Suprapubic skin (tissue), 4 donors: ENCODE results near the gene SUCNR1. TPM values are rescaled to one million over a fixed set of nuclear protein-coding genes. Genes with fewer than 3 reads are reported as not detected.
A peak's percentile ranks its signal among the peaks of the same experiment; 100 is the strongest.
"Not testable (repeated sequence)": the region's sequence is repeated elsewhere in the genome, so short reads cannot be mapped to it uniquely, and the experiment has no call there.

ENCODE experiments used
- DNase-seq, 2 donors: peaks; one replicate each; pipeline ENCODE4 v3.0.0-alpha.2; 2019; ENCODE audit warnings: low spot score in 2 of 2
- H3K27ac ChIP-seq: fragments of 200-600 bp; sonication (generic); one replicate; pipeline ENCODE4 v1.5.1; 2019
- H3K27me3 ChIP-seq: fragments of 200-600 bp; sonication (generic); one replicate; pipeline ENCODE4 v1.5.1; 2019
- H3K36me3 ChIP-seq: fragments of 200-600 bp; sonication (generic); one replicate; pipeline ENCODE4 v1.5.1; 2019
- H3K4me1 ChIP-seq: fragments of 200-600 bp; sonication (generic); one replicate; pipeline ENCODE4 v1.5.1; 2019
- H3K4me3 ChIP-seq: fragments of 200-600 bp; sonication (generic); one replicate; pipeline ENCODE4 v1.5.1; 2019; ENCODE audit warnings: mild to moderate bottlenecking
- H3K9me3 ChIP-seq: fragments of 200-600 bp; sonication (generic); one replicate; pipeline ENCODE4 v1.5.1; 2019
- EP300 ChIP-seq: sonication (generic); formaldehyde crosslinking; IDR thresholded peaks from one replicate; pipeline ENCODE4 v1.6.1; 2017; ENCODE audit warnings: antibody characterized with exemption
- POLR2A ChIP-seq, 2 donors: fragments of 450-650 bp; IDR thresholded peaks; one replicate each; pipeline ENCODE4 v1.6.1; 2017; ENCODE audit warnings: antibody characterized with exemption in 2 of 2, mild to moderate bottlenecking in 2 of 2, moderate library complexity in 2 of 2
- POLR2AphosphoS5 ChIP-seq, 3 donors: sonication (generic); formaldehyde crosslinking; IDR thresholded peaks; one replicate each; pipeline ENCODE4 v1.6.1; 2017; ENCODE audit warnings: antibody characterized with exemption in 3 of 3
- WGBS: methylation state at CpG from one replicate; pipeline ENCODE4 v1.1.5; 2018; 5-methylcytosine and 5-hydroxymethylcytosine counted together
- total RNA-seq, 4 donors: library from RNA; depleted of rRNA; stranded (reverse); fragments of >200 nt; gene quantifications; one replicate each; pipeline ENCODE4 v1.1.0, GENCODE V29; 2016
- TF ChIP-seq, protein P1 (sequence below), 2 donors: fragments of 200-600 bp in 1 of 2; fragments of 450-650 bp in 1 of 2; sonication (generic) in 1 of 2; IDR thresholded peaks; one replicate each; pipeline ENCODE4 v1.5.1; 2016 to 2019; ENCODE audit warnings: antibody characterized with exemption in 2 of 2, mild to moderate bottlenecking in 1 of 2, moderate library complexity in 1 of 2

The SUCNR1 gene
- total RNA-seq, 4 donors from 2014 or later = 0.79 to 2.2 (median 1.4) TPM

GRCh38 chr3:151925419-151925818 lies 52.0 kb downstream of the SUCNR1 start:
- no peaks in the 10 kb centered on the region for H3K9me3 ChIP-seq
- H3K36me3 ChIP-seq = no peaks in the 10 kb centered on the region
- no peak for TF ChIP-seq EP300
- no peak for TF ChIP-seq POLR2AphosphoS5 (IDR thresholded peaks at IDR 0.05)
- TF ChIP-seq POLR2A (IDR thresholded peaks at IDR 0.05) = no peak
- TF ChIP-seq, protein P1, sequence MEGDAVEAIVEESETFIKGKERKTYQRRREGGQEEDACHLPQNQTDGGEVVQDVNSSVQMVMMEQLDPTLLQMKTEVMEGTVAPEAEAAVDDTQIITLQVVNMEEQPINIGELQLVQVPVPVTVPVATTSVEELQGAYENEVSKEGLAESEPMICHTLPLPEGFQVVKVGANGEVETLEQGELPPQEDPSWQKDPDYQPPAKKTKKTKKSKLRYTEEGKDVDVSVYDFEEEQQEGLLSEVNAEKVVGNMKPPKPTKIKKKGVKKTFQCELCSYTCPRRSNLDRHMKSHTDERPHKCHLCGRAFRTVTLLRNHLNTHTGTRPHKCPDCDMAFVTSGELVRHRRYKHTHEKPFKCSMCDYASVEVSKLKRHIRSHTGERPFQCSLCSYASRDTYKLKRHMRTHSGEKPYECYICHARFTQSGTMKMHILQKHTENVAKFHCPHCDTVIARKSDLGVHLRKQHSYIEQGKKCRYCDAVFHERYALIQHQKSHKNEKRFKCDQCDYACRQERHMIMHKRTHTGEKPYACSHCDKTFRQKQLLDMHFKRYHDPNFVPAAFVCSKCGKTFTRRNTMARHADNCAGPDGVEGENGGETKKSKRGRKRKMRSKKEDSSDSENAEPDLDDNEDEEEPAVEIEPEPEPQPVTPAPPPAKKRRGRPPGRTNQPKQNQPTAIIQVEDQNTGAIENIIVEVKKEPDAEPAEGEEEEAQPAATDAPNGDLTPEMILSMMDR (IDR thresholded peaks at IDR 0.05) = no peak
- no peak overlapping the region for H3K4me3 ChIP-seq
- 74% methylated on average over 4 of the region's 4 CpGs for WGBS
- peaks cover 40% of the 10 kb centered on the region for H3K4me1 ChIP-seq
- H3K27me3 ChIP-seq = no peaks in the 10 kb centered on the region
- H3K27ac ChIP-seq = peak overlapping the region; percentile 93
- DNase-seq = no peak

DNA sequence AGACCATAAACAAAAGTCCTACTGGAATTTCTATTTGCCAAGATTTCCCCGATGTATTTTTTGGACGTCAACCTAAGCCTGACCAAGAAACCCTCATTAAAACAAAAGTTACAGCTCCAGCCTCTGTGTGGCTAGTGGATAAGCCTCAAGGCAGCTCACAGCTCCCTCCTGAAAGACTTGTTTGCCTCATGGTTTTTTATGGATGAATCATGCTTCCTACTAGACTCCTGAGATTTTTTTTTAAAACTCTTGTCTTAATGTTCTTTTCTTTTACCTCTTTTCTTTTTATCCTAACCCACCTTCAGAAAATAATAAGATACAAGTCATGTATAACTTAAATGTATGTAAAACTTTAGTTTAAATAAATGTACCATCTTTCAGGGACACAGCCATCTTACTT lies 52.4 kb downstream of the SUCNR1 start:
- H3K27ac ChIP-seq = peak overlapping the region; percentile 93
- WGBS = 24% methylated on average over 2 of the region's 2 CpGs
- peaks cover 40% of the 10 kb centered on the region for H3K4me1 ChIP-seq
- no peak for DNase-seq
- H3K36me3 ChIP-seq = no peaks in the 10 kb centered on the region
- no peak overlapping the region for H3K4me3 ChIP-seq
- TF ChIP-seq, protein P1 (IDR thresholded peaks at IDR 0.05) = no peak
- TF ChIP-seq POLR2A (IDR thresholded peaks at IDR 0.05) (no peak), POLR2AphosphoS5 (IDR thresholded peaks at IDR 0.05) (no peak)
- no peaks in the 10 kb centered on the region for H3K27me3 ChIP-seq
- H3K9me3 ChIP-seq = no peaks in the 10 kb centered on the region

GRCh38 chr3:151926956-151927355 lies 53.5 kb downstream of the SUCNR1 start:
- H3K4me3 ChIP-seq = no peak overlapping the region
- 39% methylated on average over 5 of the region's 5 CpGs for WGBS
- H3K9me3 ChIP-seq = no peaks in the 10 kb centered on the region
- H3K36me3 ChIP-seq = no peaks in the 10 kb centered on the region
- TF ChIP-seq, protein P1 (IDR thresholded peaks at IDR 0.05) = no peak
- no peak for TF ChIP-seq EP300
- no peak for TF ChIP-seq POLR2AphosphoS5 (IDR thresholded peaks at IDR 0.05)
- TF ChIP-seq POLR2A (IDR thresholded peaks at IDR 0.05) = no peak
- H3K4me1 ChIP-seq = peaks cover 46% of the 10 kb centered on the region
- H3K27ac ChIP-seq = peak overlapping the region; percentile 93
- no peak for DNase-seq
- no peaks in the 10 kb centered on the region for H3K27me3 ChIP-seq

DNA sequence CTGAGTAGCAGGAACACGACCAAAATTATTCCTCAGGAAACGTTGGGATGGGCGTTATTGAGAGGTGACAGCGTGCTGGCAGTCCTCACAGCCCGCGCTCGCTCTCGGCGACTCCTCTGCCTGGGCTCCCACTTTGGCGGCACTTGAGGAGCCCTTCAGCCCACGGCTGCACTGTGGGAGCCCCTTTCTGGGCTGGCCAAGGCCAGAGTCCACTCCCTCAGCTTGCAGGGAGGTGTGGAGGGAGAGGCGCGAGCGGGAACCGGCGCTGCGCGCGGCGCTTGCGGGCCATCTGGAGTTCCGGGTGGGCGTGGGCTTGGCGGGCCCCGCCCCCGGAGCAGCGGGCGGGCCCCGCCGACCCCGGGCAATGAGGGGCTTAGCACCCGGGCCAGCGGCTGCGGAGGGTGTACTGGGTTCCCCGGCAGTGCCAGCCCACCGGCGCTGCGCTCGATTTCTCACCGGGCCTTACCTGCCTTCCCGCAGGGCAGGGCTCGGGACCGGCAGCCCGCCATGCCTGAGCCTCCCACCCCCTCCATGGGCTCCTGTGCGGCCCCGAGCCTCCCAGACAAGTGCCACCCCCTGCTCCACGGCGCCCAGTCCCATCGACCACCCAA lies 54.6 kb downstream of the SUCNR1 start:
- not testable (repeated sequence) for H3K27me3 ChIP-seq, H3K9me3 ChIP-seq, H3K4me3 ChIP-seq, H3K36me3 ChIP-seq, DNase-seq
- Histone ChIP-seq H3K4me1 (peaks cover 52% of the 10 kb centered on the region), H3K27ac (peak overlapping the region; percentile 93)
- 84% methylated on average over 28 of the region's 49 CpGs for WGBS

GRCh38 chr3:151931171-151931570 lies 57.7 kb downstream of the SUCNR1 start:
- Histone ChIP-seq H3K4me1 (peaks cover 39% of the 10 kb centered on the region), H3K4me3 (no peak overlapping the region), H3K27me3 (no peaks in the 10 kb centered on the region), H3K36me3 (no peaks in the 10 kb centered on the region), H3K27ac (no peak overlapping the region), H3K9me3 (no peaks in the 10 kb centered on the region)
- DNase-seq = no peak
- 59% methylated on average over 1 of the region's 1 CpG for WGBS
- TF ChIP-seq EP300 (no peak), POLR2A (IDR thresholded peaks at IDR 0.05) (no peak), POLR2AphosphoS5 (IDR thresholded peaks at IDR 0.05) (no peak)
- TF ChIP-seq, protein P1 (IDR thresholded peaks at IDR 0.05) = no peak
